Loucy (cell line): Measurements from ENCODE around the gene VEPH1.

Source experiments
- H2AFZ ChIP-seq: fragments of 200-600 bp; sonication (generic); 2 replicates; pipeline ENCODE4 v1.6.0; 2016; ENCODE audit warnings: antibody characterized with exemption, mild to moderate bottlenecking, low read length, moderate library complexity
- H3F3A ChIP-seq: fragments of 200-600 bp; 2 replicates; pipeline ENCODE4 v1.6.0; 2016; ENCODE audit warnings: antibody characterized with exemption, low read depth, mild to moderate bottlenecking
- H3K27me3 ChIP-seq: fragments of 200-600 bp; sonication (generic); 2 replicates; pipeline ENCODE4 v1.6.1; 2014; ENCODE audit warnings: low read length, mild to moderate bottlenecking; ENCODE audit not compliant: insufficient read depth, poor library complexity, severe bottlenecking
- H3K36me3 ChIP-seq: fragments of 200-600 bp; sonication (generic); 2 replicates; pipeline ENCODE4 v1.6.1; 2016; ENCODE audit warnings: low read length; ENCODE audit not compliant: insufficient read depth
- H3K4me1 ChIP-seq: fragments of 200-600 bp; sonication (generic); 2 replicates; pipeline ENCODE4 v1.5.1; 2014; ENCODE audit warnings: low read length, mild to moderate bottlenecking; ENCODE audit not compliant: insufficient read depth, poor library complexity, severe bottlenecking
- H3K4me2 ChIP-seq: fragments of 200-600 bp; sonication (generic); 2 replicates; pipeline ENCODE4 v1.6.0; 2014; ENCODE audit warnings: antibody characterized with exemption, low read length, low read depth, mild to moderate bottlenecking; ENCODE audit not compliant: poor library complexity, severe bottlenecking
- H3K4me3 ChIP-seq: fragments of 200-600 bp; sonication (generic); 2 replicates; pipeline ENCODE4 v1.5.1; 2014; ENCODE audit warnings: low read length, mild to moderate bottlenecking, mixed read lengths; ENCODE audit not compliant: poor library complexity, severe bottlenecking
- H3K79me2 ChIP-seq: fragments of 200-600 bp; sonication (generic); 2 replicates; pipeline ENCODE4 v1.6.1; 2014; ENCODE audit warnings: low read length; ENCODE audit not compliant: insufficient read depth
- H3K9ac ChIP-seq: fragments of 200-600 bp; sonication (generic); 2 replicates; pipeline ENCODE4 v1.6.0; 2014; ENCODE audit warnings: mild to moderate bottlenecking, low read depth, low read length, moderate library complexity; ENCODE audit not compliant: poor library complexity, severe bottlenecking
- H3K9me2 ChIP-seq: fragments of 200-600 bp; sonication (generic); replicated peaks from 2 replicates; pipeline ENCODE4 v1.6.1; 2016; ENCODE audit warnings: low read depth, low read length, mixed read lengths
- H3K9me3 ChIP-seq: fragments of 200-600 bp; sonication (generic); 2 replicates; pipeline ENCODE4 v1.6.1; 2014; ENCODE audit warnings: mild to moderate bottlenecking, antibody characterized with exemption, low read length, low read depth; ENCODE audit not compliant: insufficient read depth
- H4K20me1 ChIP-seq: fragments of 200-600 bp; sonication (generic); 2 replicates; pipeline ENCODE4 v1.6.0; 2014; ENCODE audit warnings: antibody characterized with exemption, low read length, mild to moderate bottlenecking; ENCODE audit not compliant: insufficient read depth, poor library complexity, severe bottlenecking
- CTCF ChIP-seq: fragments of 200-600 bp; sonication (generic); conservative IDR thresholded peaks from 2 replicates; pipeline ENCODE4 v1.5.1; 2014; ENCODE audit warnings: mild to moderate bottlenecking, antibody characterized with exemption, low read length
- EZH2phosphoT487 ChIP-seq: fragments of 200-600 bp; IDR thresholded peaks from 2 replicates; pipeline ENCODE4 v1.6.1; 2018; ENCODE audit warnings: antibody characterized with exemption, mild to moderate bottlenecking, moderate library complexity, borderline replicate concordance

VEPH1 gene

DNA sequence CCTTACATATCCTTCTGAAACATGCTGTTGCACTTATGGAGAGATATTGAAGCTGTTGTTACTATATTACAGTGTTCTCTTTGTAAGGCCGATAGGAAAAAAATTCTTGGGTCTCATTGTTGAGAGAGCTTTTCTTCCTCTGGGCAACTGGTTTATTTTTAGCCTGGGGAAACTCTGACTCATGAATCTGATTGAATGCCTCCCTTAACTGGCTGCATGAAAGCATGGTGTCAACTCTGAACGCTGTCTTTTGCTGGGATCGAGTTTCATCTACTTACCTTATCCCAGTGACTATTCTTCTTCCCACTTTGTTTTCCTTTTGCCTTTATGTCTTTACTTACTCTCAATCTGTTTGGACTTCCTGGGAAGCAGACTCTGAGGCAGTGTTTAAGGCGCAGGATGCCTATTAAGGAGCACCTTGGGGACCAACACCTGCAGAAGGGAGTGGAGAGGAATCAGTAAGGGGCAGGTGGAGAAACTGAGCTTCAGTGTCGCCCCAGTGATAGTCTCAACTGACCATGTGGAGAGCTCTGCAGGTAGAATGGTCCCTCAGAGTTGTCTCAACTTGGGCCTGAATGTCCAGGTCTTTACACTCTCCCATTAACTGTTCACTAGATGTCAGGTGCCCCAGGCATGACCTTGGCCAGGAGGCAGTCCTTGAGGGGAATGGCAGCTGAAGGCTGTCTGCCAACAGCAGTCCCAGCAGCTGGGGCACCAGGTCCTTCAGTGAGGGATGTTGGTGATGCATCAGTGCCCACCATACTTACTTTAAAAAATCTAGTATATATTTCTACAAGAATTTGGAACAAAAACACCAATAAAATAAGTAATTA is 254.4 kb downstream of the VEPH1 start:
- no peak overlapping the region for H3K4me3 ChIP-seq
- TF ChIP-seq EZH2phosphoT487: no peak
- TF ChIP-seq CTCF: no peak
- peaks cover 4% of the 10 kb centered on the region for H3K4me1 ChIP-seq
- H4K20me1 ChIP-seq: no peaks in the 10 kb centered on the region
- no peaks in the 10 kb centered on the region for H3F3A ChIP-seq
- H3K27me3 ChIP-seq: no peaks in the 10 kb centered on the region
- no peaks in the 10 kb centered on the region for H3K36me3 ChIP-seq
- H3K9me3 ChIP-seq: no peaks in the 10 kb centered on the region
- no peaks in the 10 kb centered on the region for H3K9me2 ChIP-seq
- H2AFZ ChIP-seq: no peak overlapping the region
- H3K4me2 ChIP-seq: no peak overlapping the region
- no peaks in the 10 kb centered on the region for H3K79me2 ChIP-seq
- no peak overlapping the region for H3K9ac ChIP-seq

DNA sequence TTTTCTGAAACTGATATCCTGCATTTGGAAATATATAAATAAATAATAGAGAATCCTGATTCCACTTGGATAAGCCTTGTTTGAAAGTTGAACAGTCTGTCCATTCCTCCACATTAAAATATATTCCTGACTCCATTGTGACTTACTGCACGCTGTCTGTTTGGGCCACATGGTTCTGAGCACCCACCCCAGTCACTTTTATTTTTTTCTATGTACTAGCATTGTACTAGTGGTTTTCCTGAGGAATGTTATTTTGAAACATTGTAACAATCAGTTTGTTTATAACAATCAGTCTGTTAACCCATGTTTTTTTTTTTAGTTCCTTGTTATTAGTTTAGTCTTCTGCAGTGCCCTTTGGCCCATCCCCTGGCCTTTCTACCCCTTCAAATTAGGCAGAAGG is 255.8 kb downstream of the VEPH1 start:
- H3K27me3 ChIP-seq: no peaks in the 10 kb centered on the region
- no peak overlapping the region for H3K9ac ChIP-seq
- no peaks in the 10 kb centered on the region for H3K9me2 ChIP-seq
- H4K20me1 ChIP-seq: no peaks in the 10 kb centered on the region
- H3K36me3 ChIP-seq: no peaks in the 10 kb centered on the region
- H3K4me2 ChIP-seq: no peak overlapping the region
- TF ChIP-seq CTCF: no peak
- no peak for TF ChIP-seq EZH2phosphoT487
- no peak overlapping the region for H3K4me3 ChIP-seq
- no peaks in the 10 kb centered on the region for H3F3A ChIP-seq
- peaks cover 4% of the 10 kb centered on the region for H3K4me1 ChIP-seq
- 0 out of 2 replicates have a peak overlapping the region, but pooled peaks have one; percentile 41 for H2AFZ ChIP-seq
- H3K9me3 ChIP-seq: no peaks in the 10 kb centered on the region
- no peaks in the 10 kb centered on the region for H3K79me2 ChIP-seq

- TF ChIP-seq EZH2phosphoT487: no peak
- TF ChIP-seq CTCF: no peak
- H3K79me2 ChIP-seq: no peaks in the 10 kb centered on the region
These were observed 260.4 kb downstream of the VEPH1 start for GRCh38 chr3:157242836-157243235.

More at GRCh38 chr3:157242836-157243235, 260.4 kb downstream of the VEPH1 start:
- H3K9me2 ChIP-seq: no peaks in the 10 kb centered on the region
- H3K9me3 ChIP-seq: no peaks in the 10 kb centered on the region
- no peaks in the 10 kb centered on the region for H4K20me1 ChIP-seq
- no peak overlapping the region for H3K4me2 ChIP-seq
- no peaks in the 10 kb centered on the region for H3F3A ChIP-seq
- H3K27me3 ChIP-seq: no peaks in the 10 kb centered on the region
- no peak overlapping the region for H3K4me3 ChIP-seq
- no peak overlapping the region for H3K9ac ChIP-seq
- H2AFZ ChIP-seq: no peak overlapping the region
- no peaks in the 10 kb centered on the region for H3K4me1 ChIP-seq
- H3K36me3 ChIP-seq: no peaks in the 10 kb centered on the region
